GM12801 (cell line): ENCODE measurements around the gene CNDP1.

Source experiments
- CTCF ChIP-seq: IDR thresholded peaks from one replicate; pipeline ENCODE4 v1.5.1; 2011; ENCODE audit warnings: control low read depth; ENCODE audit not compliant: insufficient read length; ENCODE audit errors: extremely low read depth

The CNDP1 gene

GRCh38 chr18:74611765-74612164, 77.5 kb downstream of the CNDP1 start:
- TF ChIP-seq CTCF = no peak

GRCh38 chr18:74613381-74613780, 79.1 kb downstream of the CNDP1 start:
- TF ChIP-seq CTCF = no peak

- no peak for TF ChIP-seq CTCF
Observed at GRCh38 chr18:74616494-74616893, 82.2 kb downstream of the CNDP1 start.

- TF ChIP-seq CTCF = no peak
Observed at GRCh38 chr18:74617486-74617885, 83.2 kb downstream of the CNDP1 start.

GRCh38 chr18:74622072-74622471, 87.8 kb downstream of the CNDP1 start:
- no peak for TF ChIP-seq CTCF

GRCh38 chr18:74623047-74623816, 88.9 kb downstream of the CNDP1 start:
- no peak for TF ChIP-seq CTCF

- TF ChIP-seq CTCF = no peak
Observed at GRCh38 chr18:74624466-74624865, 90.2 kb downstream of the CNDP1 start.
